ENCODE measurements around the gene DDX17.

Gene DDX17

DNA sequence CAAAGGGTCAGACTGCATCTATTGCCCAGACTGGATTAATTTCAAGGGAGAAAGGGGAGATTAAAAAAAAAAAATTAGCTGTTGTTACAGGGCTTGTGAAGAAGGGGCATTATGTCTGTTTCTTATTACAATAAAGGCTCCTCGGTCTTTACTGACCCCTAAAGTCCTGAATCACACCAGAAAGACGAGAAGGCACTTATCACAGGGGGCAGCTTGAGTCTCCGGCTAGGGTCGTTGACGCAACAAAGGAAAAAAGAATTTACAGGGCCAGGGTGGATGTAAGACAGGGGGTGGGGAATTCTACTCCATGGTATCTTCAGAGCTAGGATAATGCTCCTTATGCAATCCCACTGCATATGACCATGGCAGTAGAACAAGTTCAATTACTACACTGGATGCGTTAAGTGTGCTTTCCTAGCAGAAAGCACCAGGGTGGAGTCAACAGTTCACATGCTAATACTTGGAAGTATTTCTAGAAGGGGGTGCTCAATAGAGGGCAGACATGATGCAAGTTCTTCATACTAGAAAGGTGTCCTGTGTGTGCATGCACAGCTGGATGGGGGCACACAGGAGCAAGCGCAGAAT lies 16.5 kb downstream of the DDX17 start:
- Histone ChIP-seq H3K4me1 (ENCODE audit: control insufficient read depth, insufficient read depth, low read length) (peaks cover 11% of the 10 kb centered on the region), H3K9me3 (ENCODE audit: control insufficient read depth, low read length) (no peaks in the 10 kb centered on the region), H3K36me3 (ENCODE audit: control insufficient read depth, insufficient read depth, low read length) (peaks cover 29% of the 10 kb centered on the region), H3K27me3 (ENCODE audit: control insufficient read depth, insufficient read depth, low read length) (no peaks in the 10 kb centered on the region), H3K4me3 (ENCODE audit: low read length) (no peak overlapping the region), H3K9ac (ENCODE audit: low read length) (no peak overlapping the region)

DNA sequence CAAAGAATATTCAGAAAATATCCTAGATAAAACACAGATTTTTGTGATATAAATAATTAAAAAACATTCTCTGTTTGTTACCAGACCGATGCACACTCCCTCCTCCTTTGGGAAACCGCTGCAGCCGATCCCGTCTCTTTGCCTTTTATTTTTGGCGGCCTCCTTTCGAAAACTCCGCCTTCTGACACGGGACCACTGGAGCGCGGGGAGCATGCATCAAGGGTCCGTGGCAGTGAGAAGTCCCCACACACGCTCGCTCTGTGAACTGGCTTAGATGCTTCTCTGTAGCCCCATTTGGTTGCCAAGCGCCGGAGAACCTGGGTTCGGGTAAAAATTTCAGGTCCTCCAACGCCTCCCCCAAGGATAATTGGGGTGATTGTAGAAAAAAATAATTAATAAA lies 17.0 kb downstream of the DDX17 start:
- Histone ChIP-seq H3K4me3 (ENCODE audit: low read length) (no peak overlapping the region), H3K36me3 (ENCODE audit: control insufficient read depth, insufficient read depth, low read length) (peaks cover 23% of the 10 kb centered on the region), H3K4me1 (ENCODE audit: control insufficient read depth, insufficient read depth, low read length) (peaks cover 11% of the 10 kb centered on the region), H3K9me3 (ENCODE audit: control insufficient read depth, low read length) (no peaks in the 10 kb centered on the region), H3K9ac (ENCODE audit: low read length) (no peak overlapping the region), H3K27me3 (ENCODE audit: control insufficient read depth, insufficient read depth, low read length) (no peaks in the 10 kb centered on the region)

DNA sequence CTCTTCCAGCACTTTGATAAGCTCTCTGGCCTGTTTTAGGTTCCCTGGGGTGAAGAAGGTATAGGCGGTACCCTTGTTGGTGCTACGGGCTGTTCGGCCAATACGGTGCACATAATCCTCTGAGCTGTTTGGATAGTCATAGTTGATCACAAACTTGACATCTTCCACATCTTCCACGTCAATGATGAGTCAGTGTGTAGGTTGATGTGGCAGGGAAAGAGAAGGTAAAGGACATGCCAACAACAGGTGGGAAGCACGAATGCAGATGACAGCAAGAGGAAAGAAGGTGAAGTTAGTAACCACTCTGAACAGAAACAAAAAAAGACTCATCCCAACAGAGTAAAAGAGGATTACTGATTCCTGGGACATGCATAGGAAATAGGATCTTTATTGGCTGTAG lies 18.2 kb downstream of the DDX17 start:
- Histone ChIP-seq H3K27me3 (ENCODE audit: control insufficient read depth, insufficient read depth, low read length) (no peaks in the 10 kb centered on the region), H3K9ac (ENCODE audit: low read length) (no peak overlapping the region), H3K36me3 (ENCODE audit: control insufficient read depth, insufficient read depth, low read length) (peaks cover 24% of the 10 kb centered on the region), H3K4me3 (ENCODE audit: low read length) (no peak overlapping the region), H3K9me3 (ENCODE audit: control insufficient read depth, low read length) (no peaks in the 10 kb centered on the region), H3K4me1 (ENCODE audit: control insufficient read depth, insufficient read depth, low read length) (peaks cover 11% of the 10 kb centered on the region)

DNA sequence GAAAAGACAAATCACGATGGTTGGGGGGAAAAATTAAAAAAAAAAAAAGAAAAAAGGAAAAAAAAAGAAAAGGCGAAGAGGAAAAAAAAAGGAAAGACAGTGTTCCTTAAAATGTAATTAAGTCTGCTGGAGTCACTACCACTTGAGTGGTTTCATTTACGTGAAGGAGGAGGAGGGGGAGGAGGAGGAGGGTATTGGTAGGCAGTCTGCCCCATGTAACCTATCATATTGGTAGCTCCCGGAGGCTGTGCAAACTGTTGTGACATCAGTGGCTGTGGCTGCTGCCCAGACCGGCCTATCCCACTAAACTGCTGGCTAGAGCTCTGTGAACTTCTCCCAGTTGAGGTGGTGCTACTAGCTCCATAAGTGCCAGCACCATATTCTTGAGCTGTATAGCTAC lies 20.3 kb downstream of the DDX17 start:
- Histone ChIP-seq H3K9ac (ENCODE audit: low read length) (no peak overlapping the region), H3K36me3 (ENCODE audit: control insufficient read depth, insufficient read depth, low read length) (peaks cover 23% of the 10 kb centered on the region), H3K4me3 (ENCODE audit: low read length) (no peak overlapping the region), H3K27me3 (ENCODE audit: control insufficient read depth, insufficient read depth, low read length) (no peaks in the 10 kb centered on the region), H3K9me3 (ENCODE audit: control insufficient read depth, low read length) (no peaks in the 10 kb centered on the region), H3K4me1 (ENCODE audit: control insufficient read depth, insufficient read depth, low read length) (peaks cover 6% of the 10 kb centered on the region)

DNA sequence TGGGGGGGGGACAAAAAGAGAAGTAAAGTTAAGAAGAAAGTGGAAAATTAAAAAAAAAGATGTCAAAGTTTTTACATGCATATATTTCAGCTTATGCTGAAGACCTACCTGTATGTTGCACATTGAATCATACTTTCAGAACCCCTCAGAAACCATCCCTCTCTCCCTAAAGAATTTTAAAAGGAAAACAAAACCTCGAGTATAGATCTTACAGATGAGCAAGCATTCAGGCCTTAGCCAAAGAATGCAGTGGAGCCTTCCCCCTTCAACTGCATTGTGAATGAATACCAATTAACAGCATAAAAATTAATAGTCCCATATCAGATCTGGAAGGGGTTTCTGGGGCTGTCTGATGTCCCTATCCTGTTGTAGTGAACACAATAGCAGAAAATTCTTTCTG lies 21.9 kb downstream of the DDX17 start:
- H3K4me1 ChIP-seq (ENCODE audit: control insufficient read depth, insufficient read depth, low read length), result no peaks in the 10 kb centered on the region
- H3K36me3 ChIP-seq (ENCODE audit: control insufficient read depth, insufficient read depth, low read length), result peaks cover 19% of the 10 kb centered on the region
- no peak overlapping the region for H3K9ac ChIP-seq (ENCODE audit: low read length)
- H3K27me3 ChIP-seq (ENCODE audit: control insufficient read depth, insufficient read depth, low read length), result no peaks in the 10 kb centered on the region
- H3K4me3 ChIP-seq (ENCODE audit: low read length), result no peak overlapping the region
- no peaks in the 10 kb centered on the region for H3K9me3 ChIP-seq (ENCODE audit: control insufficient read depth, low read length)

DNA sequence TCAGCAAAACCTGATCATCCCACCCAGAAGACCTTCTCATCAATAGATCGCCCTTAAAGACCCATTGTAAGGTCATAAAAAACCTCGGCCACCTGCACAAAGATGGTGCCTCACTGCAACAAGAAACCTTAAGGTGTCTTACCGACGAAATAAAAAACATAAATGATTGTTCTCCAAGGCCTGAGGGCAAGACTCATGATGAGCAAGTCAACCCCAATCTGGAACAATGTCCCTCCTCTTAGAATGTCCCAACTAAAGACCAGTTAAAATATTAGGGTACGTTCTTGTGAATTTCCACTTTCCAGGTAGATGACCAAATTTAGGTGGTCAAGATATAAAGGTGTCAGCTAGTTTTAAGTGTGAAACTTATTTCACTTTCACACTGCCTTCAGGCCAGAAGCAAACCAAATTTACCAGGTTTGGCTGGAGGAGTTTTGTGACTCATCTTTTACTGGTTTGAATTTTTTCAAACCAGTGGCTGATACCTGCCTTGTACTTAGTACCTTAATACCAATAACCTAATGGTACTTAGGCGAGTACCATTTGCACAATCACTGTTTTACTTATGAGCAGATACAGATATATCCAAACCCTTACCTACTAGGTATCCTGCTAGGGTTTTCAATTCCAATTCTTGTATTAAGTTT lies 23.3 kb downstream of the DDX17 start:
- peaks cover 19% of the 10 kb centered on the region for H3K36me3 ChIP-seq (ENCODE audit: control insufficient read depth, insufficient read depth, low read length)
- no peaks in the 10 kb centered on the region for H3K27me3 ChIP-seq (ENCODE audit: control insufficient read depth, insufficient read depth, low read length)
- no peak overlapping the region for H3K9ac ChIP-seq (ENCODE audit: low read length)
- H3K4me3 ChIP-seq (ENCODE audit: low read length), result no peak overlapping the region
- no peaks in the 10 kb centered on the region for H3K9me3 ChIP-seq (ENCODE audit: control insufficient read depth, low read length)
- H3K4me1 ChIP-seq (ENCODE audit: control insufficient read depth, insufficient read depth, low read length), result no peaks in the 10 kb centered on the region

DNA sequence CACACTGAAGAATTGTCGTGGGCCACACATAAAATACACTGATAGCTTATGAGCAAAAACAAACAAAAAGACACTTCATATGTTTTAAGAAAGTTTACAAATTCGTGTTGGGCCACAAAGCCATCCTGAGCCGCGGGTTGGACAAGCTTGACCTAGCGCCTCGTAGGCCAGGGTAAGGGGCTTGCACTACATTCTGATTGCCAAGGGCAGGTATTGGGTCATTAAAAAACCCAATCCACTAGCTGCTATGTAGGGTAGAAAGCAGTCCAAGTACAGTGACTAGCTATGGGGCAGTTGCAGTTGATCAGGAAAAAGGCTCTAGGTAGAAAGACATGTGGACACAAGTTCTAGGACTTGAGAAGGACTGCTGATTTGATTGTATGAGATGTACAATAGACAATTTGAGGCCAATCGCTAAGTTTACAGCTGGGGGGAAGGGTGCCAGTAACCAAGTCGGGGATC lies 24.2 kb downstream of the DDX17 start:
- H3K4me3 ChIP-seq (ENCODE audit: low read length), result no peak overlapping the region
- no peak overlapping the region for H3K9ac ChIP-seq (ENCODE audit: low read length)
- H3K4me1 ChIP-seq (ENCODE audit: control insufficient read depth, insufficient read depth, low read length), result no peaks in the 10 kb centered on the region
- H3K9me3 ChIP-seq (ENCODE audit: control insufficient read depth, low read length), result no peaks in the 10 kb centered on the region
- H3K27me3 ChIP-seq (ENCODE audit: control insufficient read depth, insufficient read depth, low read length), result no peaks in the 10 kb centered on the region
- H3K36me3 ChIP-seq (ENCODE audit: control insufficient read depth, insufficient read depth, low read length), result peaks cover 19% of the 10 kb centered on the region

DNA sequence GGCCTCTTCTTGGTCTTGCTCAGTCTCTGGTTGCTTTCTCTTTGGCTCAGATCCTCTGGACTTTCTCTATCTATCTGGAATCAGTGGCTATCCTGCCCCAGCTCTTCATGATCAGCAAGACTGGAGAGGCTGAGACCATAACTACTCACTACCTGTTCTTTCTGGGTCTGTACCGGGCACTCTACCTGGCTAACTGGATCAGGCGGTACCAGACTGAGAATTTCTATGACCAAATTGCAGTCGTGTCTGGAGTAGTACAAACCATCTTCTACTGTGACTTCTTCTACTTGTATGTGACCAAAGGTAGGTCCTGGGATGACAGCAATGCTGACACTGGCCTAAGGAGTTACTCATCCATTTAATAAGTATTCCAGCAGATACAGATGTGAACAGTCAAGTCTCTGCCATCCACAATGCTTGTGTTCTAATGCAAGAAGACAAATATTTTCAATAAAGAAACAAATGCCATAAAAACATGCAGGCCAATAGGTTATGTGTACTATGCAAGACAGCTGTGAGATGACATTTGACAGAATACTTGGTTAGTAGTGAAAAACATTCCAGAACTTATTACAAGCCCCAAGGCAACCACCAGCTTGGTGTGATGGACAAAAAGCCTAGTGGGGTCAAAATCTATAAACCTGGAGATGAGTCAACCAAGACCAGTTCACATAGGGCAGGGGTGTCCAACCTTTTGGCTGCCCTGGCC lies 24.8 kb downstream of the DDX17 start:
- H3K9ac ChIP-seq (ENCODE audit: low read length), result no peak overlapping the region
- no peaks in the 10 kb centered on the region for H3K27me3 ChIP-seq (ENCODE audit: control insufficient read depth, insufficient read depth, low read length)
- H3K4me3 ChIP-seq (ENCODE audit: low read length), result no peak overlapping the region
- no peaks in the 10 kb centered on the region for H3K4me1 ChIP-seq (ENCODE audit: control insufficient read depth, insufficient read depth, low read length)
- H3K36me3 ChIP-seq (ENCODE audit: control insufficient read depth, insufficient read depth, low read length), result peaks cover 19% of the 10 kb centered on the region
- no peaks in the 10 kb centered on the region for H3K9me3 ChIP-seq (ENCODE audit: control insufficient read depth, low read length)

DNA sequence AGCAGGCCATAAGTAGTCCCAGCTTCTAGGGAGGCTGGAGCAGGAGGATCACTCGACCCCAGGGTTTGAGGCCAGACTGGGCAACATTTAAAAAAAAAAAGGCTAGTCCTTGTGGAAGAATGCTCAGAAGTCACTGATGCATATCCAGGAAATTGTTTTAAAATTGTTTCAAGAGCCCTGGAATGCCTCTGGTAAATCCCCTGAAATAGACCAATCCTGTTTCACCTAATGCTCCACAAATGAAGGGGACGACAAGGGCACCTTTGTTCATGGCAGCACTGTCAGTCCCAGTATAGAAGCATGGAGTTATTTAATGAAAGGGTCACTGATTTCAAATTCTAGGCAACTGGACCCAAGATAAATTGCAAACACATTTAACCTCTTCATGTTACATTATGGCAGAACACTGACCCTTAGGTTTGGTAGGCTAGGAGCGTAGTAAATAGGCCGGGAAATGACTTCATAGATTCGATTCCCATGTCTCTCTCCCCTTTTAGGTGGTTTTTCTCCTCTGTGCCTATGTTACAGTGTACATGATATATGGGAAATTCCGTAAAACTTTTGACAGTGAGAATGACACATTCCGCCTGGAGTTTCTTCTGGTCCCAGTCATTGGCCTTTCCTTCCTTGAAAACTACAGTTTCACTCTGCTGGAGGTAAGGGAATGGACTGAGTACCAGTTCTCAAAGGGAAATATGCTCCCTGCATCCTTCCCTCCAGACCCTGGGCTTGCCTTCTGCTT lies 26.8 kb downstream of the DDX17 start:
- Histone ChIP-seq H3K4me3 (ENCODE audit: low read length) (no peak overlapping the region), H3K36me3 (ENCODE audit: control insufficient read depth, insufficient read depth, low read length) (peaks cover 14% of the 10 kb centered on the region), H3K9ac (ENCODE audit: low read length) (no peak overlapping the region), H3K27me3 (ENCODE audit: control insufficient read depth, insufficient read depth, low read length) (no peaks in the 10 kb centered on the region), H3K4me1 (ENCODE audit: control insufficient read depth, insufficient read depth, low read length) (no peaks in the 10 kb centered on the region), H3K9me3 (ENCODE audit: control insufficient read depth, low read length) (no peaks in the 10 kb centered on the region)

DNA sequence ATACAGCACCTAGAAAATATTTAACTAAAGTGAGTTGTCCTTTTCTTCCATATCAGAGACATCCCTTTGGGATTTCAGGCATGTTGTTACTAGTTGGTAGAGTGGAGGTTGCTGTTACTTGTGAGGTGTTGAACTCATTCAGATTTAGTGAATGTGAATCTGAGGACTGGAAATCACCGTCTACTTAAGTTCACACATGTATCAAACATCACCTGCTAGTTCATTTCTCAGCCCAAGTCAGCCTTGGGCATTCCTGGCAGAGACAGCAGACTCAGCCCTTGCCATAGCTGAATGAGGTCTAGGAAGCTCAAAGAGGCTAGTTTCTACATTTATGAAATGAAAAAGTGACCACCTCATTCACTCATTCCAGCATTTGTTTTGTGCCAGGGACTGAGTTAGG lies 28.5 kb downstream of the DDX17 start:
- Histone ChIP-seq H3K4me1 (ENCODE audit: control insufficient read depth, insufficient read depth, low read length) (no peaks in the 10 kb centered on the region), H3K4me3 (ENCODE audit: low read length) (no peak overlapping the region), H3K36me3 (ENCODE audit: control insufficient read depth, insufficient read depth, low read length) (peaks cover 8% of the 10 kb centered on the region), H3K9me3 (ENCODE audit: control insufficient read depth, low read length) (no peaks in the 10 kb centered on the region), H3K9ac (ENCODE audit: low read length) (no peak overlapping the region), H3K27me3 (ENCODE audit: control insufficient read depth, insufficient read depth, low read length) (no peaks in the 10 kb centered on the region)

DNA sequence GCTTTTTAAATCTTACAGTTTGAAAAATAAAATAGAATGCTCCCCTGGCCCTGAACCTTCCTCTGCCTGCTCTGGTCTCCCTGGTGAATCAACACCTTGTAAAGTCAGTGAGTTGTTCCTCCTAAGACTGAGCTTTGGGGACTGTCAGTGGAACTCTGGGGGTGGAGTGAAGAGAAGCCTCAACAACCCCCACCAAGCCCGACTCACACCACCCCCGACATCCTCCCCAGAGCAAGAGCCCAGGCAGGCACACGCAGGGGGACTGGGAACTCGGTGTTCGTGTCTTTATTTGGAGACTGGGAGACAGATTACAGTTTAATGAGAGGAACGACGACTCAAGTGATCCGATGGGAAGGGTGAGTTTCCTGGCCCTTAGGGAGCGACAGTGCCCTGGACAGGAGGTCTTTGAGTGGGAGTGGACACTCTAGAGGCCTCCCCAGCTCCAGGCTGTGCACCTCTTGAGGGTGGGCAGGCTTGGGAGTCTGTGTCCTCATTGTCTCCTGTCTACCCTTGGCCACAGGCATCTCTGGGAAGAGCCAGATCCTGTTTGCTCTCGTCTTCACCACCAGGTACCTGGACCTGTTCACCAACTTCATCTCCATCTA lies 32.0 kb downstream of the DDX17 start:
- H3K27me3 ChIP-seq (ENCODE audit: control insufficient read depth, insufficient read depth, low read length), result no peaks in the 10 kb centered on the region
- H3K36me3 ChIP-seq (ENCODE audit: control insufficient read depth, insufficient read depth, low read length), result no peaks in the 10 kb centered on the region
- no peaks in the 10 kb centered on the region for H3K9me3 ChIP-seq (ENCODE audit: control insufficient read depth, low read length)
- H3K4me1 ChIP-seq (ENCODE audit: control insufficient read depth, insufficient read depth, low read length), result peaks cover 5% of the 10 kb centered on the region
- no peak overlapping the region for H3K9ac ChIP-seq (ENCODE audit: low read length)
- H3K4me3 ChIP-seq (ENCODE audit: low read length), result no peak overlapping the region
